HepG2 (cell line): Measurements from ENCODE around the gene NOTO. TPM values are rescaled to one million over a fixed set of nuclear protein-coding genes. Genes with fewer than 3 reads are reported as not detected.
A peak's percentile ranks its signal among the peaks of the same experiment; 100 is the strongest.

Experiments used
- ATF7-NPFF ChIP-seq: sonication (generic); formaldehyde crosslinking; IDR thresholded peaks from 2 replicates; pipeline ENCODE4 v1.8.1; 2023; ENCODE audit warnings: mild to moderate bottlenecking, low read depth, missing genetic modification reagents, moderate library complexity
- CBFB ChIP-seq: sonication (generic); formaldehyde crosslinking; IDR thresholded peaks from 2 replicates; pipeline ENCODE4 v1.4.0; 2020; ENCODE audit warnings: missing genetic modification reagents
- CBX5 ChIP-seq: sonication (generic); formaldehyde crosslinking; IDR thresholded peaks from 2 replicates; pipeline ENCODE4 v1.4.0; 2020; ENCODE audit warnings: missing genetic modification reagents, borderline replicate concordance
- CHD2 ChIP-seq: IDR thresholded peaks from 2 replicates; pipeline ENCODE4 v1.6.1; 2011; ENCODE audit warnings: low read depth, low read length, improper control_type of control experiment
- DNMT3B ChIP-seq: conservative IDR thresholded peaks from 2 replicates; pipeline ENCODE4 v1.6.1; 2016; ENCODE audit warnings: missing biosample characterization, control low read depth
- ISL2 ChIP-seq: sonication (generic); formaldehyde crosslinking; IDR thresholded peaks from 2 replicates; pipeline ENCODE4 v1.5.0; 2020; ENCODE audit warnings: missing genetic modification reagents
- KMT2B ChIP-seq: IDR thresholded peaks from 2 replicates; pipeline ENCODE4 v1.6.1; 2016; ENCODE audit warnings: missing genetic modification reagents, missing compliant biosample characterization
- MYNN ChIP-seq: sonication (generic); formaldehyde crosslinking; IDR thresholded peaks from 2 replicates; pipeline ENCODE4 v1.4.0; 2020; ENCODE audit warnings: mild to moderate bottlenecking, low read depth, missing genetic modification reagents
- RFX3 ChIP-seq: IDR thresholded peaks from 2 replicates; pipeline ENCODE4 v1.6.1; 2016; ENCODE audit warnings: missing biosample characterization, missing genetic modification reagents
- SKI ChIP-seq: fragments of 450-650 bp; IDR thresholded peaks from one replicate; pipeline ENCODE4 v1.6.1; 2018; ENCODE audit warnings: mild to moderate bottlenecking; ENCODE audit not compliant: partially characterized antibody
- SOX13 ChIP-seq, 3 experiments: fragments of 450-650 bp in 1 of 3; sonication (generic) in 1 of 3; formaldehyde crosslinking in 1 of 3; IDR thresholded peaks in 2 of 3; conservative IDR thresholded peaks in 1 of 3; 2 replicates each; pipeline versions ENCODE4 v1.5.0 to v1.6.1; 2016 to 2020; ENCODE audit warnings: antibody characterized with exemption in 1 of 3, mild to moderate bottlenecking in 1 of 3, missing compliant biosample characterization in 1 of 3, missing genetic modification reagents in 1 of 3, moderate library complexity in 1 of 3
- SUZ12 ChIP-seq: fragments of 150-350 bp; IDR thresholded peaks from 2 replicates; pipeline ENCODE4 v1.6.1; 2014; ENCODE audit warnings: low read depth, low read length
- TCF7 ChIP-seq: sonication (generic); IDR thresholded peaks from 2 replicates; pipeline ENCODE4 v1.6.1; 2016; ENCODE audit warnings: antibody characterized with exemption, low read depth
- U2AF1 ChIP-seq: fragments of 200-400 bp; formaldehyde crosslinking; optimal IDR thresholded peaks from 2 replicates; pipeline ENCODE3; 2017; ENCODE audit warnings: mild to moderate bottlenecking, low read depth, low read length
- YY1 ChIP-seq: IDR thresholded peaks from 2 replicates; pipeline ENCODE4 v1.6.1; 2011; ENCODE audit warnings: low read length, low read depth, moderate library complexity, mild to moderate bottlenecking; ENCODE audit not compliant: insufficient read depth, insufficient replicate concordance
- ZNF282 ChIP-seq: fragments of 450-650 bp; IDR thresholded peaks from 2 replicates; pipeline ENCODE4 v1.6.1; 2018; ENCODE audit not compliant: partially characterized antibody
- ZNF33B ChIP-seq: sonication (generic); formaldehyde crosslinking; IDR thresholded peaks from 2 replicates; pipeline ENCODE4 v1.5.1; 2020; ENCODE audit warnings: mild to moderate bottlenecking, missing genetic modification reagents
- ZNF446 ChIP-seq: sonication (generic); formaldehyde crosslinking; IDR thresholded peaks from 2 replicates; pipeline ENCODE4 v1.5.0; 2020; ENCODE audit warnings: mild to moderate bottlenecking, missing genetic modification reagents
- ZNF563 ChIP-seq: sonication (generic); formaldehyde crosslinking; IDR thresholded peaks from 2 replicates; pipeline ENCODE4 v1.8.0; 2022; ENCODE audit warnings: mild to moderate bottlenecking, moderate library complexity, missing genetic modification reagents
- ZNF589 ChIP-seq: sonication (generic); formaldehyde crosslinking; conservative IDR thresholded peaks from 2 replicates; pipeline ENCODE4 v1.8.0; 2022; ENCODE audit warnings: mild to moderate bottlenecking, moderate library complexity, missing genetic modification reagents
- ZNF605 ChIP-seq: sonication (generic); formaldehyde crosslinking; IDR thresholded peaks from 2 replicates; pipeline ENCODE4 v1.8.0; 2022; ENCODE audit warnings: mild to moderate bottlenecking, missing genetic modification reagents
- polyA plus RNA-seq, 8 experiments: library from polyadenylated mRNA; depleted of rRNA in 3 of 8; stranded (reverse) in 7 of 8; unstranded in 1 of 8; fragments of >200 nt; fragmentation: Illumina TruSeq in 4 of 8; extraction: Trizol in 4 of 8; gene quantifications; 2 replicates each; pipeline versions ENCODE4 v1.2.1 to v1.2.3, GENCODE V29; 2011 to 2016; ENCODE audit warnings: low read depth in 4 of 8, missing spikeins in 1 of 8, mixed read lengths in 1 of 8; ENCODE audit not compliant: insufficient read depth in 1 of 8
- total RNA-seq, 5 experiments: library from RNA; depleted of rRNA; stranded (reverse); fragments of >200 nt; fragmentation: Illumina TruSeq; extraction: Trizol; gene quantifications; 2 replicates each; pipeline ENCODE4 v1.2.3, GENCODE V29; 2016; ENCODE audit warnings: low read depth in 1 of 5
- TF ChIP-seq, protein P1 (sequence below): IDR thresholded peaks from 2 replicates; pipeline ENCODE4 v1.6.1; 2012; ENCODE audit warnings: low read depth, low read length, improper control_type of control experiment
- TF ChIP-seq, protein P2 (sequence below): sonication (generic); formaldehyde crosslinking; IDR thresholded peaks from 2 replicates; pipeline ENCODE4 v1.4.0; 2020; ENCODE audit warnings: missing genetic modification reagents, mild to moderate bottlenecking, borderline replicate concordance
- TF ChIP-seq, protein P3 (sequence below): sonication (generic); formaldehyde crosslinking; conservative IDR thresholded peaks from 2 replicates; pipeline ENCODE4 v1.4.0; 2020; ENCODE audit warnings: missing genetic modification reagents

NOTO gene
- total and polyA plus RNA-seq, 2 of the 13 experiments (the other 11 are each of a cell fraction or from before 2014, with no cell fraction given), result not detected

DNA sequence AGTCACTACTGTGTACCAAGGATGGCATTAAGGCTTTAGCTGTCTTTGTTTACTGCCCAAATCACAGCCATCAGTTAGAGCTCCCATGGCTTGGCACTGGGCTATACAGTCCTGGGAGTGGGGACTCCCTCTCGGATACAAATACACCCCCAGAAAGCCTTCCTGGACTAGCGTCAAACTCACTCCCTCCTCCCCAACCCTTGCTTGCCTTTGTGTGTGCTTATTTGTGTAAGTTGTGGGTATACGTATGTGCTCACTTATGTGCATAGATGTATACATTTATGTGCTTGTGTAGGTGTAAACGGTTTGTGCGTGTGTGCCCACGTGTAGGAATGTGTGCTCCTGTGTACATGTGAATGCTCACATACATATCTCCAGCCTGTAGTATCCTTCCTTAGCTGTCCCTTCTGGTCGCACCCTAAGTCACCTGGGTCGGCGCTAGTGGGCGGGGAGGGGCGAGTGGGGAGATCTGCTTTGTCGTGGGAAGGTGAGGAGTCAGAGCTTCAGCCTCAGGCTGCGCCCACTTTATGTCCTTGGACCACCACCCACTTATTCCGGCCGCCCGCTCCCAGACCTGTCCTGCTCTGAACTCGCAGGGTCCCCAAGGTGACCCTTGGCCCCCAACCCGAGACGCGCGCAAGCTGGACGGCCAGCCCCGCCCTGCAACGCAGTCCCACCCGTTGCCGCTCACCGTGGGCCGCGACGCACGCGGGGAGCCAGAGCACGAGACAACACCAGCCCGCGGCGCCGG, 30.2 kb downstream of the NOTO start (continued):
- TF ChIP-seq KMT2B (no peak), DNMT3B (CRISPR knock-in tag) (no peak), YY1 (no peak), ATF7-NPFF (CRISPR knock-in tag) (no peak), CBX5 (no peak), SUZ12 (no peak), CBFB (CRISPR knock-in tag) (no peak; the same call in 1 of the 2 replicates), ISL2 (CRISPR knock-in tag) (no peak), ZNF446 (CRISPR knock-in tag) (0 out of 2 replicates have a peak, but pooled peaks have one; percentile 10), RFX3 (CRISPR knock-in tag) (no peak), ZNF282 (no peak), SOX13 (IDR thresholded peaks at IDR 0.05) (no peak), SOX13 (CRISPR knock-in tag; conservative IDR thresholded peaks at IDR 0.05 in 1 of 2, IDR thresholded peaks at IDR 0.05 in 1 of 2) (no peak), ZNF563 (no peak), SKI (no peak), MYNN (CRISPR knock-in tag) (no peak), ZNF589 (CRISPR knock-in tag) (no peak), ZNF605 (CRISPR knock-in tag) (no peak), ZNF33B (CRISPR knock-in tag) (no peak), TCF7 (no peak), U2AF1 (no peak), CHD2 (no peak)
- TF ChIP-seq, protein P1, sequence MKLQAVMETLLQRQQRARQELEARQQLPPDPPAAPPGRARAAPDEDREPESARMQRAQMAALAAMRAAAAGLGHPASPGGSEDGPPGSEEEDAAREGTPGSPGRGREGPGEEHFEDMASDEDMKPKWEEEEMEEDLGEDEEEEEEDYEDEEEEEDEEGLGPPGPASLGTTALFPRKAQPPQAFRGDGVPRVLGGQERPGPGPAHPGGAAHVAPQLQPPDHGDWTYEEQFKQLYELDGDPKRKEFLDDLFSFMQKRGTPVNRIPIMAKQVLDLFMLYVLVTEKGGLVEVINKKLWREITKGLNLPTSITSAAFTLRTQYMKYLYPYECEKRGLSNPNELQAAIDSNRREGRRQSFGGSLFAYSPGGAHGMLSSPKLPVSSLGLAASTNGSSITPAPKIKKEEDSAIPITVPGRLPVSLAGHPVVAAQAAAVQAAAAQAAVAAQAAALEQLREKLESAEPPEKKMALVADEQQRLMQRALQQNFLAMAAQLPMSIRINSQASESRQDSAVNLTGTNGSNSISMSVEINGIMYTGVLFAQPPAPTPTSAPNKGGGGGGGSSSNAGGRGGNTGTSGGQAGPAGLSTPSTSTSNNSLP, result no peak
- TF ChIP-seq, protein P2, sequence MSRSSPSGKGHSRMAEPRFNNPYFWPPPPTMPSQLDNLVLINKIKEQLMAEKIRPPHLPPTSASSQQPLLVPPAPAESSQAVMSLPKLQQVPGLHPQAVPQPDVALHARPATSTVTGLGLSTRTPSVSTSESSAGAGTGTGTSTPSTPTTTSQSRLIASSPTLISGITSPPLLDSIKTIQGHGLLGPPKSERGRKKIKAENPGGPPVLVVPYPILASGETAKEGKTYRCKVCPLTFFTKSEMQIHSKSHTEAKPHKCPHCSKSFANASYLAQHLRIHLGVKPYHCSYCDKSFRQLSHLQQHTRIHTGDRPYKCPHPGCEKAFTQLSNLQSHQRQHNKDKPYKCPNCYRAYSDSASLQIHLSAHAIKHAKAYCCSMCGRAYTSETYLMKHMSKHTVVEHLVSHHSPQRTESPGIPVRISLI (CRISPR knock-in tag), result 0 out of 2 replicates have a peak, but pooled peaks have one; percentile 9
- TF ChIP-seq, protein P3, sequence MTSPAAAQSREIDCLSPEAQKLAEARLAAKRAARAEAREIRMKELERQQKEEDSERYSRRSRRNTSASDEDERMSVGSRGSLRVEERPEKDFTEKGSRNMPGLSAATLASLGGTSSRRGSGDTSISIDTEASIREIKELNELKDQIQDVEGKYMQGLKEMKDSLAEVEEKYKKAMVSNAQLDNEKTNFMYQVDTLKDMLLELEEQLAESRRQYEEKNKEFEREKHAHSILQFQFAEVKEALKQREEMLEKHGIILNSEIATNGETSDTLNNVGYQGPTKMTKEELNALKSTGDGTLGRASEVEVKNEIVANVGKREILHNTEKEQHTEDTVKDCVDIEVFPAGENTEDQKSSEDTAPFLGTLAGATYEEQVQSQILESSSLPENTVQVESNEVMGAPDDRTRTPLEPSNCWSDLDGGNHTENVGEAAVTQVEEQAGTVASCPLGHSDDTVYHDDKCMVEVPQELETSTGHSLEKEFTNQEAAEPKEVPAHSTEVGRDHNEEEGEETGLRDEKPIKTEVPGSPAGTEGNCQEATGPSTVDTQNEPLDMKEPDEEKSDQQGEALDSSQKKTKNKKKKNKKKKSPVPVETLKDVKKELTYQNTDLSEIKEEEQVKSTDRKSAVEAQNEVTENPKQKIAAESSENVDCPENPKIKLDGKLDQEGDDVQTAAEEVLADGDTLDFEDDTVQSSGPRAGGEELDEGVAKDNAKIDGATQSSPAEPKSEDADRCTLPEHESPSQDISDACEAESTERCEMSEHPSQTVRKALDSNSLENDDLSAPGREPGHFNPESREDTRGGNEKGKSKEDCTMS (CRISPR knock-in tag), result no peak
